ENCODE data around the gene TACO1.

TACO1 gene

GRCh38 chr17:63578769-63579111 is 22.0 kb upstream of the TACO1 start:
- DNase-seq: no peak
- no peak for TF ChIP-seq POLR2A (IDR thresholded peaks at IDR 0.05; ENCODE audit: low read length)

DNA sequence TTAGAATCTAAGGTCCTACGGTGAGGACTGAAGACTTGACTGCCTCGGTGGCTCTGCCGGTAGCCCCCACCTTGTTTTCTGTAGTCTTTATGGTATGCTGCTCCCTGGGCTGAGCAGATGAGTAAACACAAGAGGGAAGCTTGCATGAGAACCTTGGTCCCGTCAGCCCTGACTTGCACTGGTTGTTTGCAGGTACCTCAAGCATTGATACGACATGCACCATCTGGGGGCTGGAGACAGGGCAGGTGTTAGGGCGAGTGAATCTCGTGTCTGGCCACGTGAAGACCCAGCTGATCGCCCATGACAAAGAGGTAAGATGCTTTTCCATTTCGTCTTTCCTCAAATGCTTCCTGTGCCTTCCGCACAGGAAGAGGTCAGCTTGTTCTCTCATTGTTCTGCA is 21.1 kb upstream of the TACO1 start:
- no peak for DNase-seq
- no peak for TF ChIP-seq POLR2A (IDR thresholded peaks at IDR 0.05; ENCODE audit: low read length)
- no peak for TF ChIP-seq GATA1 (IDR thresholded peaks at IDR 0.05; ENCODE audit: low read depth, low read length)

DNA sequence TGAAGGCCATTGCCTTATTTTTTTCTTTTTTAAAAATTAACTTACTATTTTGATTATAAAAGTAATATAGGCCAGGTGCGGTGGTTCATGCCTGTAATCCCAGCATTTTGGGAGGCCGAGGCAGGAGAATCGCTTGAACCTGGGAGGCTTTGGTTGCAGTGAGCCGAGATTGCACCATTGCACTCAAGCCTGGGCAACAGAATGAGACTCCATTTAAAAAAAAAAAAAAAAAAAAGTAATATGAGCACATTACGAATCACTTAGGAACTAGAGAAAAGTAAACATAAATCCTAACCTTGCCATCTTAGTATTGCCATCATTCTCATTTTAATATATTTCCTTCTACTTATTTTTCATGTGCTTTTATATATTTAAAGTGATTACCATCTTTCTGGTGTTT is 12.9 kb upstream of the TACO1 start:
- DNase-seq: no peak
- TF ChIP-seq GATA1 (IDR thresholded peaks at IDR 0.05; ENCODE audit: low read depth, low read length): no peak
- no peak for TF ChIP-seq POLR2A (IDR thresholded peaks at IDR 0.05; ENCODE audit: low read length)

- DNase-seq: no peak
- TF ChIP-seq POLR2A (IDR thresholded peaks at IDR 0.05; ENCODE audit: low read length) (no peak), GATA1 (IDR thresholded peaks at IDR 0.05; ENCODE audit: low read depth, low read length) (no peak)
These were observed 11.9 kb upstream of the TACO1 start for GRCh38 chr17:63588797-63589196.

- DNase-seq: no peak
- TF ChIP-seq POLR2A (IDR thresholded peaks at IDR 0.05; ENCODE audit: low read length) (no peak), GATA1 (IDR thresholded peaks at IDR 0.05; ENCODE audit: low read depth, low read length) (no peak)
These were observed 11.0 kb upstream of the TACO1 start for GRCh38 chr17:63589646-63590045.

DNA sequence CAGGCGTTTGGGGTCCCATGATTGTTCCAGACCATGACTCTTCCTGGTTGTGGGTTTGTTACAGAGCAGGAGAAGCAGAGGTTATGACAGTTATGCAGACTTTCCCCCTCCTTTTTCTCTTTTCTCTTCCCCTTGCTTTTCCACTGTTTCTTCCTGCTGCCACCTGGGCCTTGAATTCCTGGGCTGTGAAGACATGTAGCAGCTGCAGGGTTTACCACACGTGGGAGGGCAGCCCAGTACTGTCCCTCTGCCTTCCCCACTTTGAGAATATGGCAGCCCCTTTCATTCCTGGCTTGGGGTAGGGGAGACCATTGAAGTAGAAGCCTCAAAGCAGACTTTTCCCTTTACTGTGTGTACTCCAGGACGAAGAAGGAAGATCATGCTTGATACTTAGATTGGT is 7.9 kb upstream of the TACO1 start:
- TF ChIP-seq GATA1 (IDR thresholded peaks at IDR 0.05; ENCODE audit: low read depth, low read length): no peak
- no peak for TF ChIP-seq POLR2A (IDR thresholded peaks at IDR 0.05; ENCODE audit: low read length)
- DNase-seq: no peak

GRCh38 chr17:63595132-63595531 is 5.6 kb upstream of the TACO1 start:
- no peak for TF ChIP-seq POLR2A (IDR thresholded peaks at IDR 0.05; ENCODE audit: low read length)
- TF ChIP-seq GATA1 (IDR thresholded peaks at IDR 0.05; ENCODE audit: low read depth, low read length): no peak
- DNase-seq: no peak

DNA sequence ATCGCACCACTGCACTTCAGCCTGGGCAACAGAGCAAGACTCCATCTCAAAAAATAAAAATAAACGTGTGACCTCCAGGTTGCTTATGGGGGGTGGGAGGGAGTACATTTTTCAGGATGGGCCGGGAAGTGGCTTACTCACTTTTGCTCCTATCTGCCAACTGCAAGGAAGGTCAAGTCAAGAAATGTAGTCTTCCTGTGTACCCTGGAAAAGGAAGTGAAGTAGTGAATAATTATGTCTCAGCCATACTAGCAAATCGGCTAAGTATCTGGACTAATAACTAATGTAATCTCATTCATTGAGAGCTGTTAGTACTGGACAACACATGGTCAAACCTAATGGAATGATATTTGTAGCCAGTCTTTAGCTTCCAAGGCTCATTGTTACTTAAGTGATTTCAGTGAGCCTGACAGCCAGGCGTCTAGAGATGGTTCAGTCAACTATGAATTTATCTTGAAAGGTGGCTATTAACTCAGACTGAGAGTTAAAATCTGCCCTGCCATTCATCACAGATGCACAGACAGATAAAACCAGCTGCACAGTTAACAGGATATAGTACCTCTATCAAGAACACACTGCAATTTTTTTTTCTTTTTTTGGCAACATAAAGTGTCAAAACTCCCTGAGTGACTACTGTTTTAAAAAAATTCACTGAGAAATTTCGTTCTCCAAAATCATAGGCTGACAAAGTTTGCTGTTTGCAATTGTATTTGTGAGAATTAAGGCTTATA is 3.7 kb upstream of the TACO1 start:
- peak in 1 of 2 experiments; percentile 17 for DNase-seq
- TF ChIP-seq POLR2A (IDR thresholded peaks at IDR 0.05; ENCODE audit: low read length) (no peak), GATA1 (IDR thresholded peaks at IDR 0.05; ENCODE audit: low read depth, low read length) (no peak)

DNA sequence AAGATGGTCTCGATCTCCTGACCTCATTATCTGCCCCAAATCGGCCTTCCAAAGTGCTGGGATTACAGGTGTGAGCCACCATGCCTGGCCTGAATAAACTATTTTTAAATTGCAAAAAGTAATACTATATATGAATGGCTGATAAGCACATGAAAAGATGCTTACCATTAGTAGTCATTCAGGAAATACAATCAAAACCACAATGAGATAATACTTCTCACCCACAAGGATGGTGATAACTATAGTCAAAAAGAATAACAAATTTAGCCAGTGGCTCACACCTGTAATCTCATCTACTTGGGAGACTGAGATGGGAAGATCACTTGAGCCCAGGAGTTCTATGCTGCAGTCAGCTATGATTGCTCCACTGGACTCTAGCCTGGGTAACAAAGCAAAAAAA is 2.4 kb upstream of the TACO1 start:
- no peak for TF ChIP-seq GATA1 (IDR thresholded peaks at IDR 0.05; ENCODE audit: low read depth, low read length)
- no peak for TF ChIP-seq POLR2A (IDR thresholded peaks at IDR 0.05; ENCODE audit: low read length)
- no peak for DNase-seq

- peak; percentile 77 to 85 for DNase-seq
- no peak for TF ChIP-seq GATA1 (IDR thresholded peaks at IDR 0.05; ENCODE audit: low read depth, low read length)
- no peak for TF ChIP-seq POLR2A (IDR thresholded peaks at IDR 0.05; ENCODE audit: low read length)
These were observed 1.0 kb downstream of the TACO1 start for GRCh38 chr17:63601439-63602371.

DNA sequence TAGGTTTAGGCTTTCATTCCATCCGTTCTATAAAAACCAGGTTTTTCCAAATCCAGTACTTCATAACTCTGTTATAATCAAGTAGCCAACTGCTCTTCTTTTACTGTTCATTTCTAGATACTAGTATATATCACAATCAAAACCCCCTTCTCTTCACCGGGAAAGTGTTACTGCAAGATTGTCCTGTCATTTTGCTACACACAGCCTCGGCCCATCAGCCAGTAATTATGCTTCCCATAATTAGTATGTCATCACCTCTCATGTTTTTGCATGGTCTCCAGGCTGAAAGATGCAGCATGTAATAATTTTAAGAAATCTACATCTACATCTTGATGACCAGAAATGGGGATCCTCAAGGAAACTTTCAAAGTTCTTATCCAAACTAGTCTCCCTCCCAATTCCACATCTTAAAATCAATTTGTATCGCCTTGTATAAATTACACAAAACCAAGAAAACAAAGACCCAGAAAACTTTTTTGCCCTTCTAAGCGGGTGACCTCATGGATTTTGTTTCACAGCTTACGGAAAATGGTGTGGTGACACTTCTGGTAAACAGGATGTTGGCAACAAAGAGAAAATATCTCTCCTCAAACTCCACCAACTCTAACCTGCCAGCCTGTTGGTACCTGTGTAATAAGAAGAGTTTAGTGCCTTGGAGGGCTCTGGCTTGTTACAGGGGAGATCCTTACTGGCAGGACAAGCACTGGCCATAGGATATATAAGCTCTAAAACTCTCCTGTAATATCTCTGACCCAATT is 9.3 kb downstream of the TACO1 start:
- TF ChIP-seq POLR2A (IDR thresholded peaks at IDR 0.05; ENCODE audit: low read length): no peak
- no peak for TF ChIP-seq GATA1 (IDR thresholded peaks at IDR 0.05; ENCODE audit: low read depth, low read length)
- DNase-seq: no peak

GRCh38 chr17:63610854-63611253 is 10.2 kb downstream of the TACO1 start:
- DNase-seq: no peak
- no peak for TF ChIP-seq GATA1 (IDR thresholded peaks at IDR 0.05; ENCODE audit: low read depth, low read length)
- TF ChIP-seq POLR2A (IDR thresholded peaks at IDR 0.05; ENCODE audit: low read length): no peak

DNA sequence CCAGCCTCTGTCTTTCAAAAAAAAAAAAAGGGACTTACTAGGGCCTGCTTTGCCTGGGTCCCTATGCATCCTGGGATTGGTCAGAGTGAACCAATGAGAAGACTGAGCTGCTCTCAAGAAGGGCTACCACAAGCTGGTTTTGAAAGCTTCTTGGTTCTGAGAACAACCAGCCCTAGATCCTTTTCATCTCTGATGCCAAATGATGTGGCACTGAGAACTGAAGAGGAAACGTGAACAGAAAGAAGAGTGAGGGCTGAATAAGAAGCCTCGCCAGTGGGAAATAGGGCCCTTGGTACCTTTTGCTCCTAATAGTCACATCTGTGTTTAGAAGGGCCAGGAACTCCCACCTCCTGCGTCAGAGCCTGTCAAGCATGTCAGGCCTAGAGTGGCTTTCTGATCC is 10.7 kb downstream of the TACO1 start:
- DNase-seq: no peak
- TF ChIP-seq GATA1 (IDR thresholded peaks at IDR 0.05; ENCODE audit: low read depth, low read length): no peak
- no peak for TF ChIP-seq POLR2A (IDR thresholded peaks at IDR 0.05; ENCODE audit: low read length)

GRCh38 chr17:63613663-63614062 is 13.0 kb downstream of the TACO1 start:
- no peak for DNase-seq
- TF ChIP-seq POLR2A (IDR thresholded peaks at IDR 0.05; ENCODE audit: low read length) (no peak), GATA1 (IDR thresholded peaks at IDR 0.05; ENCODE audit: low read depth, low read length) (no peak)

Data from erythroblast (primary cell).